Keratinocyte (primary cell): ENCODE data around the gene VNN1. TPM values are rescaled to one million over a fixed set of nuclear protein-coding genes. Genes with fewer than 3 reads are reported as not detected.

Source experiments
- DNase-seq: peaks from one replicate; pipeline ENCODE4 v3.0.0-alpha.2; 2011; ENCODE audit warnings: low read depth, missing footprints, low spot score
- FAIRE-seq: peaks from 2 replicates; lab custom pipeline; 2011; peaks lifted over from hg19 to GRCh38; lab: Jason Lieb, UNC
- H2AFZ ChIP-seq: 2 replicates; pipeline ENCODE4 v1.6.0; 2012; ENCODE audit warnings: low read length, control low read depth, inconsistent platforms; ENCODE audit not compliant: control insufficient read depth
- H3K27ac ChIP-seq: 2 replicates; pipeline ENCODE4 v1.5.1; 2011; ENCODE audit warnings: low read length; ENCODE audit not compliant: control insufficient read depth, insufficient read depth
- H3K27me3 ChIP-seq: 3 replicates; pipeline ENCODE4 v1.6.0; 2011; ENCODE audit warnings: low read length; ENCODE audit not compliant: control insufficient read depth, insufficient read depth; ENCODE audit errors: extremely low read depth
- H3K36me3 ChIP-seq, 2 experiments: 2 replicates in 1 of 2; 3 replicates in 1 of 2; pipeline ENCODE4 v1.5.1; 2011; ENCODE audit warnings: low read length in 2 of 2, mild to moderate bottlenecking in 1 of 2; ENCODE audit not compliant: control insufficient read depth in 2 of 2, insufficient read depth in 2 of 2; ENCODE audit errors: extremely low read depth in 1 of 2
- H3K4me1 ChIP-seq: 3 replicates; pipeline ENCODE4 v1.5.1; 2011; ENCODE audit warnings: low read length; ENCODE audit not compliant: control insufficient read depth, insufficient read depth; ENCODE audit errors: extremely low read depth
- H3K4me2 ChIP-seq: 3 replicates; pipeline ENCODE4 v1.6.0; 2011; ENCODE audit warnings: low read depth, low read length; ENCODE audit not compliant: control insufficient read depth, insufficient read depth; ENCODE audit errors: extremely low read depth
- H3K4me3 ChIP-seq, 3 experiments: fragments of 200-600 bp in 1 of 3; sonication (generic) in 1 of 3; 2 replicates in 2 of 3; 3 replicates in 1 of 3; pipeline ENCODE4 v1.5.1; 2011 to 2016; ENCODE audit warnings: low read length in 3 of 3, mild to moderate bottlenecking in 3 of 3, control low read depth in 2 of 3, inconsistent platforms in 1 of 3, low read depth in 1 of 3, mixed read lengths in 1 of 3, mixed run types in 1 of 3, moderate library complexity in 1 of 3; ENCODE audit not compliant: control insufficient read depth in 2 of 3, insufficient read depth in 2 of 3; ENCODE audit errors: extremely low read depth in 1 of 3
- H3K79me2 ChIP-seq: 2 replicates; pipeline ENCODE4 v1.6.0; 2012; ENCODE audit warnings: low read length; ENCODE audit not compliant: control insufficient read depth, insufficient read depth
- H3K9ac ChIP-seq: 3 replicates; pipeline ENCODE4 v1.6.0; 2011; ENCODE audit warnings: low read length; ENCODE audit not compliant: control insufficient read depth, insufficient read depth; ENCODE audit errors: extremely low read depth
- H3K9me1 ChIP-seq: 3 replicates; pipeline ENCODE4 v1.6.0; 2011; ENCODE audit warnings: low read length; ENCODE audit not compliant: control insufficient read depth, insufficient read depth; ENCODE audit errors: extremely low read depth
- H3K9me3 ChIP-seq: 2 replicates; pipeline ENCODE4 v1.5.1; 2012; ENCODE audit warnings: low read depth, low read length; ENCODE audit not compliant: control insufficient read depth
- H4K20me1 ChIP-seq: 3 replicates; pipeline ENCODE4 v1.6.0; 2011; ENCODE audit warnings: low read length; ENCODE audit not compliant: control insufficient read depth, insufficient read depth; ENCODE audit errors: extremely low read depth
- CTCF ChIP-seq, 3 experiments: IDR thresholded peaks in 1 of 3; conservative IDR thresholded peaks in 1 of 3; optimal IDR thresholded peaks in 1 of 3; 2 replicates in 2 of 3; 3 replicates in 1 of 3; pipeline versions ENCODE3 to v1.5.1; 2011; ENCODE audit warnings: low read length in 3 of 3, mild to moderate bottlenecking in 3 of 3, moderate library complexity in 2 of 3, control low read depth in 1 of 3, inconsistent platforms in 1 of 3; ENCODE audit not compliant: insufficient read depth in 2 of 3; ENCODE audit errors: extremely low read depth in 1 of 3
- EZH2 ChIP-seq: IDR thresholded peaks from one replicate; pipeline ENCODE4 v1.6.1; 2012; ENCODE audit warnings: inconsistent platforms, mild to moderate bottlenecking, low read length, moderate library complexity
- dilution Hi-C: fragments of 300-500 bp; cut with MboI; formaldehyde crosslinking; loops from one replicate; pipeline ENCODE4 v1.7.0; 2020; ENCODE audit warnings: low sequenced_read_pairs; ENCODE audit not compliant: extremely low pct_ligation_motif_present
- polyA plus RNA-seq, 5 experiments: library from polyadenylated mRNA; depleted of rRNA in 3 of 5; stranded (reverse) in 3 of 5; stranded (forward) in 1 of 5; unstranded in 1 of 5; fragments of >200 nt; gene quantifications; 1 replicate in 1 of 5; 2 replicates in 3 of 5; 3 replicates in 1 of 5; pipeline versions ENCODE4 v1.2.1 to v1.2.3, GENCODE V29; 2011 to 2012; ENCODE audit warnings: missing spikeins in 2 of 5, low read depth in 1 of 5, low replicate concordance in 1 of 5

Gene VNN1
- polyA plus RNA-seq, 1 donor (not counting 4 experiments of a cell fraction or from before 2014, with no cell fraction given): 3.3 TPM

- Histone ChIP-seq H3K9ac (no peak overlapping the region), H4K20me1 (no peaks in the 10 kb centered on the region), H3K9me1 (no peaks in the 10 kb centered on the region), H3K4me3 (no peak overlapping the region), H3K4me1 (peaks cover 3% of the 10 kb centered on the region), H2AFZ (no peak overlapping the region), H3K79me2 (no peaks in the 10 kb centered on the region), H3K27ac (no peak overlapping the region), H3K36me3 (no peaks in the 10 kb centered on the region), H3K27me3 (no peaks in the 10 kb centered on the region), H3K4me2 (no peak overlapping the region), H3K9me3 (no peaks in the 10 kb centered on the region)
- dilution Hi-C loops: no loop called here
- DNase-seq (no peak), FAIRE-seq (no peak)
- TF ChIP-seq CTCF (optimal IDR thresholded peaks at IDR 0.05 in 1 of 3, IDR thresholded peaks at IDR 0.05 in 1 of 3, conservative IDR thresholded peaks at IDR 0.05 in 1 of 3; ENCODE audit: extremely low read depth in 1 of 3, insufficient read depth in 2 of 3, low read length in 3 of 3) (no peak), EZH2 (no peak)
Observed at GRCh38 chr6:132748446-132748845, 34.6 kb upstream of the VNN1 start.

DNA sequence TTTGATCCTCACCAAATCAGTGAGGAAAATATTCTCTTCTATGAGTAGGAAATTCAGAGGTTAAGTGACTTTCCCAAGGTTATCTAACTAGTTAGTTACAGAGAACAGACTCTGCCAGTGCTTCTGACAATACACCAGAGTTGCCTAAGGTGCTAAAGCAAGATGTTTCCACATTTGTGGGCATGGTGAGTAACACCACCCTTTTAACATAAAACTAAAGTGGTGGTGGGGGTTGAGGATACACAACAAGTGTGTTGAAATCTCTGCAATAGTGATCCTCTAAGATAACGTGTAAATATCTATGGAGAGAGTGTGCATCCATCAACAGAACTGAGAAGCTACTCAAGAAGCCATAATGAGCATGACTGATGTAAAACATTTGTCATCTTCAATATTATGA lies 32.2 kb upstream of the VNN1 start:
- dilution Hi-C loops: no loop called here
- Histone ChIP-seq H3K27ac (no peak overlapping the region), H3K36me3 (no peaks in the 10 kb centered on the region), H3K9me1 (no peaks in the 10 kb centered on the region), H3K9ac (no peak overlapping the region), H3K4me3 (no peak overlapping the region), H4K20me1 (no peaks in the 10 kb centered on the region), H3K4me2 (no peak overlapping the region), H3K79me2 (no peaks in the 10 kb centered on the region), H3K9me3 (no peaks in the 10 kb centered on the region), H2AFZ (no peak overlapping the region), H3K4me1 (no peaks in the 10 kb centered on the region), H3K27me3 (no peaks in the 10 kb centered on the region)
- no peak for TF ChIP-seq EZH2
- TF ChIP-seq CTCF (optimal IDR thresholded peaks at IDR 0.05 in 1 of 3, IDR thresholded peaks at IDR 0.05 in 1 of 3, conservative IDR thresholded peaks at IDR 0.05 in 1 of 3; ENCODE audit: extremely low read depth in 1 of 3, insufficient read depth in 2 of 3, low read length in 3 of 3): no peak
- DNase-seq (no peak), FAIRE-seq (no peak)
